Measurements from ENCODE around the gene VIL1.

VIL1 gene

DNA sequence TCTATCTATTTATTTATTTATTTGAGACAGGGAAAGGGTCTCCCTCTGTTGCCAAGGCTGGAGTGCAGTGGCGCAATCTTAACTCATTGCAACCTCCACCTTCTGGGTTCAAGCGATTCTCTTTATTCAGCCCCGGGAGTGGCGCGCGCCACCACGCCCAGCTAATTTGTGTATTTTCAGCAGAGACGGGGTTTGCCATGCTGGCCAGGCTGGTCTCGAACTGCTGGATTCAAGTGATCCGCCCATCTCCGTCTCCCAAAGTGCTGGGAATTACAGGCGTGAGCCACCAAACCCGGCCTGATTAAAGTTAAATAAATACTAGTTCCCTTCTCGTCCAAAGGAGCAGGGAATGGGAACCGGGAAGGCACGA, 23.5 kb upstream of the VIL1 start:
- no peak for DNase-seq

DNA sequence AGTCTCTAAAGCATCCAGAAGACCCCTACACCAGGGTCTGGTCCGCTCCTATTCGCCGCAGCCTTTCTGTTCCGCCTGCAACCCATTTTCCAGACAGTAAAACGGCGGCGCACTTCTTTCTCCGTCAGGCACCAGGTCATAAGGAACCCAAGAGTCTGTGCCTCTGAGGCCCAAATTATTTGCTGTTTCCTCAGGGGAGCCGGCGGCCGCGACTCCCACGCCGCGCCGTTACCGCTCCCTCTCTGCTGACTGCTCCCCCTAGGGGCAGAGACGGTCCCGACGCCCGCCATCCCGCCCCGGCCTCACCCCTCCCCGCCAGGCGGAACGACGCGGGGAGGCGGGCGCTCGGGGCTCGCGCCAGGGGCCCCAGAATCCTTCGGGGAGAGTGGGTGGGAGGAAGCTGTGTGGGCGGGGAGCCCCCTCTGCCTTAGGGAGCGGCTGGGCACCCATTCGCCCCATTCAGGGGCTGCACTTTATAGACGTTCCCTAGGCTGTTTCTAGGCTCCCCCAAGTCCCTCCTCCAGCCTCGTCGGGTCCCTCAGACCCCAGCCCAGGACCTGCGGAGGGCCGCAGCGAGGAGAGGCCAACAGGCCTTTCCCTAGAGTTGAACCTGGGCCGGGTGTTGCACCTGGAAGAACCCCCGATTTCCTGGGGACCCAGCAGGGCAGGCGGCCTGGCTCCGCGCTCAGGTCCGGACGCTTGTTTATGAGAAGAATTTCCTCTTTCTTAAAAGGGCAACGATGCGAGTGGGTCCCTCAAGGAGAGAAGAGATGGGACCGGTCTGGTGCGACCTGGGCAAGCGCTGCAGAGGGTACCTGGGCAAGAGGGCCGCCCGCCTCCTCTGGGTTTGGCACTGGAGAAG, 22.9 kb upstream of the VIL1 start:
- peak; percentile 95 for DNase-seq

DNA sequence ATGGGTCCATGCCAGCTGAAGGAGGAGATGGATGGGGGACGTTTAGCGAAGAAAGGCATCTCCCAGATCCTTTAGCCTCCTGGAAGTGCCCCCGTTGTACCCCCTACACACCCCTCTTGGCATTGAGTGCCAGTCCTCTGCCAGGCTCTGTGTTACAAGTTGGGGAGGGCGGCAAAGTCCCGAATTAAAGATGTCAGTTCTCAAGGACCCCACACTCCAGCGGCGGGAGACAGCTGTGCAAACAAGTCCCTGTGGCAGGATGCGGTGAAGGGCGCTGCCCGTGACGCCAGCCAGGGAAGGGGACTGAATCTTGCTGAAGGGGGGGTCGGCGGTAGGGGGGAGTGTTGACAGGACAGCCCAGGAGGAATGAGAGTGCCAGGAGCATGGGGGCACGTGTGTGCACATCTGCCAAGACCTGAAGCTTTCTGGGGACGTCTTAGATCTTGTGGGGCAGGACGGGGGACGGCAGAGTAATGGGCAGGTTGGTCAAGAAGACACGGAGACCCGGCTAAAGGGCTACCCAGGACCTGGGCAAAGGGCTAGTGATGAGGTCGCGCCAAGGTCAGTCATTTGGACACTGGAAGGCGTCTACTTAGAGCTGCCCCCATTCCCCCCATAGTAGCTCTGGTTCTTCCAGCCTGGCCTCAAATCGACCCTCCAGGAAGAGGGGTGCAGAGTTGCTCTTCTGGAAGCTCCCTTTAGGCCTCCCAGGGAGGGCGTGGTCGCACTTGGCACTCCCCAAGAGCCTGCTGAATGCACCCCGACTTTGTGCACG, 22.0 kb upstream of the VIL1 start:
- DNase-seq, result peak; percentile 83

DNA sequence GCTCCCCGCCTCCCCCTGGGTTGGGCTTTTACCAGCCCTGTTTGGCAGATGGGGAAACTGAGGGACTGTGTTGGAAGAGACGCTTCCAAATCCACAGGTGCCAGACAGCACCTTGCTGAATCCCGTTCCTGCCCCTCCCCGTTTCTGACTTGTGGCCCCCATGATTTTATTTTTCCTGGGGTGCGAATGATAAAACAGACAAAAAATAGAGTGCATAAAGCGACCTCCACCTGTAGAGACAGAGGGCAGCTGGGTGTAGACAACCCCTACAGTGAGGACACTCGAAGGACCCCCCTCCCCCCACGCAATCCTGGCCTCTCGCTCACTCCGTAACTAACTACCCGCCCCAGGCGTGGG, 21.5 kb upstream of the VIL1 start:
- DNase-seq, result peak; percentile 34

DNA sequence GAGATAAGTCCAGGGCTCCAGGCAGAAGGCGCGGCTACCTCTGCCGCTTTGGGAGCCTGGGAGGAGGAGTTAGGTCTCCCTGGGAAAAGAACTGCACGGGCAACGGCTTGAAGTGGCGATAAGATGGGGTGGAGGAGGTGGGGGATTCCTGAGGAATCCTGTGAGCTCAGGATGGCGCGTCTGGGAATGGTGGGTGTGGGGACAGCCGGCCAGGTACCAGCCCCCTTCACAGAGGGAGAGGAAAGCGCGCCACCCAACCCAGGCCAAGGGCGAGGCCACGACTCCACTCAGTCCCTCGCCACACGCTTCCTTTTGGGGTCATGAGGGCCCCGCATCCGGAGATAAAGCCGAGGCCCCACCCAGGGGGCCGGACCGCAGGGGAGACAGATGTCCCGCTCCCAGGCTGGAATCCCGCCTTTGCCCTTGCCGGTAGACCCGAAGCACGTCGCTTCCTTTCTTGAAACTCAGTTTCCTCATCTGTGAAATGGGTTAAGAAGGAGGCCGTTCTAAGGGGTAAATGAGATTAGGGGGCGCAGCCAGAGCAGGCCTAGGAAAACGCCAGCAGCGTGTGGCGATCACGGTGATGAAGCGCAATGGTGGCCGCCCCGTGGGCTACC, 21.0 kb upstream of the VIL1 start:
- peak; percentile 62 for DNase-seq

DNA sequence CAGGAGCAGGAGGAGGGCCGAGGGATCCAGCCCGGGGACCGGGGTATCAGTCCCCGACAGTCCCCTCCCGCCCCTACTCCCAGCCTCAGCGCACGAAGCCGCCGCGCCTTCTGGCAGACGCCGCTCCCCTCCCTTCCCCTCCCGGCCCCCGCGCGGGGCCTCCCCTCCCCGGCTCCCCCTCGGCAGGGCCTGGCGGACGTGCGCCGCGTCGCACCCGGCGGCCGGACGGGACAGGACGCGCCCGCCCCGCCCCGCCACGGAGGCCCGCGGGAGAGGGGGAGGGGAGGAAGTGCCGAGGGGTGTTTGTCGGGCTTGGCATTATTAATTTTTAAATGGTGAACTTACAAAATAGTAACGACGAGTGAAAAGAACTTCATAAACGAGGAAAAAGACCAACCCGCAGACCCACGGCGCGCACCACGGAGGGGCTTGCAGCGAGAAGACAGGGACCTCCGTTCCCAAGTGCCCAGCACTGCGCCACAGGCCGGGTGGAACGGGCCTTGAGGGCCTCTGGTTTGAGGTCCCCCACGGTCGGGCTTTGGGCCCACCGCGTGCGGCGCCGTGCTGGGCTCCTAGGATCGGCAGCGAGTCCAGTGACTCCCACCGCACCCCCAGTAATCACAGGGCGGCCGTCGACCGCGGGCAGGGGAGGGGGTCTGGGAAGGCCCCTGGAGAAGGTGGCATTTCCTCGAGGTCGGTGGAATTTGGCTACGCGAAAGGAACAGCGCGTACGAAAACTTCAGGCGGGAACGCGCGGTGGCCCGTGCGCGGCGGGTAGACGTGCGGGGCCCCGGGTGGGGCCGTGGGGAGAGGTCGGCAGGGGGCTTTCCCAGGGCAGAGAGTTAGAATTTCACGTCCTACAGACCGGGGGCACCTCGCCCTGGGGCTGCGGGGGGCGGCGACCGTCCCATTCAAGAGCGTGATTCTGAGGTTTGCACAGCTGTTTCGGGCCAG, 20.2 kb upstream of the VIL1 start:
- DNase-seq, result peak; percentile 76

DNA sequence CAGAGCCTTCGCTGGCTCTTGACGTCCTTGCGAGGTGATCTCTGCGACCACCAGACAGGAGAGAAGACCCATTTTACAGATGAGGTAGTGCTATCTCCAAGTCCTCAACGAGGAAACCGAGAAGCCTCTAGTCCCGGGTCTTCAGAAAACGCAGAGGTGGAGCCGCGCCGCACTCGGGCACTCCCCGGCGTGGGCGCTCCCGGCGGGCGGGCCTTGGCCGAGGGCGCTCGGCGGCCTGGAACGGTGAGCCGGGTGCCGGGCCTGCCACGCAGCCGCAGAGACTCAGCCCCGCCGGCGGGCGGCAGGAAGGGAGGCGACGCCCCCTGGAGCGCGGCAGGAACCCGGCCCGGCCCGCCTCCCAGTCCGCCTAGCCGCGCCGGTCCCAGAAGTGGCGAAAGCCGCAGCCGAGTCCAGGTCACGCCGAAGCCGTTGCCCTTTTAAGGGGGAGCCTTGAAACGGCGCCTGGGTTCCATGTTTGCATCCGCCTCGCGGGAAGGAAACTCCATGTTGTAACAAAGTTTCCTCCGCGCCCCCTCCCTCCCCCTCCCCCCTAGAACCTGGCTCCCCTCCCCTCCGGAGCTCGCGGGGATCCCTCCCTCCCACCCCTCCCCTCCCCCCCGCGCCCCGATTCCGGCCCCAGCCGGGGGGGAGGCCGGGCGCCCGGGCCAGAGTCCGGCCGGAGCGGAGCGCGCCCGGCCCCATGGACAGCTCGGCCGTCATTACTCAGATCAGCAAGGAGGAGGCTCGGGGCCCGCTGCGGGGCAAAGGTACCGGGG, 19.3 kb upstream of the VIL1 start, which contains the start of gene CTDSP1:
Gene CTDSP1, plus strand, starts transcription at position 478 of the 776 bp plus-strand sequence. Its CDS starts 223 bp downstream, at position 701.
- peak; percentile 93 for DNase-seq

DNA sequence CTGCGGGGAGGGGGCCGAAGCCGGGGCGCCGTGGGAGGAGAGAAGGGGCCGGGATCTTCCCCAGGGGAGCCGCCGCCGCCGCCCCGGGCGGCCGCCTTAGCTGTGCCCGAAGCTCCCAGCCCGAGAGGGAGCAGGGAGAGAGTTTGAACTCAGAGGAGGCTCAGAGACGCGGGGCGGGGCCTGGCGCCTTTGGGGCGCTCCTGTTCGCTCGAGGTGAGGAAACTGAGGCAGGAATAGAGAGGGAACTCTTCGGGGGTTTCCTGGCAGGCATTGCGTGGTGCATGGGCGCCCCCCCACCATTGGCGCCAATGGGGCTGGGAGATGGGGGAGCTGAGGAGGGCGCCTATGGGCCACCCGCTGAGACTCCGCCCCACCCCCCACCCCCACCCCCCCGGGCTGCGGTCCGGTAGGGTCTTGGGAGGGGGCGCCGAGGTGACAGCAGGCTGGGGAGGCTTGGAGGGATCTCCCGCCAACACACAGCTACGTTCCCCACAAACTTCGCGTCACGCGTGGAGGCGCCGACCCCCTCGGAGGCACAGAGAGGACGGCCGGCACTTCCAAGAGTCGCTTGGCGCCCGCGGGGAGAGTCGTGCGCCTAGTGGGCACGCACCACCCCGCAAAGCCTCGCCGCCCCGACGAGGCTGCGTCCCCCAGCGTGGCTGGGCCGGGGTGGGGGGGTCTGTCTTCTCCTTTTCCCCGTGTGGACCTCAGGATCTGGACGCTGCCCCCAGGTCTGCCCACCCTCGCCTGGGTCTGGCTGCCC, 18.6 kb upstream of the VIL1 start:
- DNase-seq, result peak; percentile 56

DNA sequence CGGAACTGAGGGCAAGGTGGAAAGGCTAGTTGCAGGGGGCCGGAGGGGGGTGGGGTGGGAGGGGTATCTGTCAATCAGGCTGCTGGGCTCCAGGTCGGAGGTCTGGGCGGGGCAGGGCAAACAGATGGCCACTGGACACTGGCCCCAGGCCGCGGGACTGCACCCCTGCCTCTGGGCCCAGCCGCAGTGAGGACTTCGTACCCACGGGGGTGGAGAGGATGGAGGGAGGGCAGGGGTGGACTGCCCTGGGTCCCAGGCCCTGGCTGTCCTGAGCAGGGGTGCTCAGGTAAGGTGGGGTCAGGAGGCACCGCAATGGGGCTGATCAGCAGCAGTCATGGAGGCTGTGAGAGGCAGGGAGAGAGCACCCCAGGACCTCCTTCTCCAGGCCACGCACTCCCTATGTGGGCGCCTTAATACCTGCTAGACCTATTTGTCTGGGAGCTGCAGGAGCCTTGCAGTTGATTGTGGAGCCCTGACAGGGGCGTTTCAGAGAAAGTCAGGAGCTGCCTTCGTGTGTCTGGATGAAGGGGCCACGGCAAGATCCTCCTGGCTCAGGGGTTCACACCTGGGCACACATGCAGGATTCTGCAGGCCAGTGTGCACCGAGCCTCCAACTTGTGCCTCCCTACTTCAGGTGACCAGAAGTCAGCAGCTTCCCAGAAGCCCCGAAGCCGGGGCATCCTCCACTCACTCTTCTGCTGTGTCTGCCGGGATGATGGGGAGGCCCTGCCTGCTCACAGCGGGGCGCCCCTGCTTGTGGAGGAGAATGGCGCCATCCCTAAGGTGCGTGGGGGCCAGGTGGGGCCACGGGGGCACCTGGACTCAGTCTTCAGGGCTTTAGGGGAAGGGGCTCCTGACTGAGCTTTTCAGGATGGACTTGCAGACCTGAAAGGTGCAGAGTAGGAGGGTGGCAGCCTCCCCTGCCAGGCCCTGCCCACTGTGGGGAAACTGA, 17.7 kb upstream of the VIL1 start:
- peak; percentile 17 for DNase-seq

DNA sequence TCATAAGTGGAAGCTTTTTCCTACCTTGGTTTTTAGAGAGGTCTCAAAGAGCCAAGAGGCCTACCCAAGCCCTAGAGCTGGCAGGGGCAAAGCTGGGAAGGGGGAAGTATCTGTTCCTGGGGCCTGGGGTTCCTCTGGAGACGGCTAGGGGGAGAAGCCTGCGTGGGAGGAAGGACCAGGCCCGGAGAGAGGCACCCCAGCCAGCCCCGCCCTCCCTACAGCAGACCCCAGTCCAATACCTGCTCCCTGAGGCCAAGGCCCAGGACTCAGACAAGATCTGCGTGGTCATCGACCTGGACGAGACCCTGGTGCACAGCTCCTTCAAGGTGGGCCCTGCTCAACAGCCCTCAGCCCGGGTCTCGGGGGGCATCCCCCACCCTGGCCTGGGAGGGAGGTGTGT, 17.0 kb upstream of the VIL1 start:
- DNase-seq, result no peak

DNA sequence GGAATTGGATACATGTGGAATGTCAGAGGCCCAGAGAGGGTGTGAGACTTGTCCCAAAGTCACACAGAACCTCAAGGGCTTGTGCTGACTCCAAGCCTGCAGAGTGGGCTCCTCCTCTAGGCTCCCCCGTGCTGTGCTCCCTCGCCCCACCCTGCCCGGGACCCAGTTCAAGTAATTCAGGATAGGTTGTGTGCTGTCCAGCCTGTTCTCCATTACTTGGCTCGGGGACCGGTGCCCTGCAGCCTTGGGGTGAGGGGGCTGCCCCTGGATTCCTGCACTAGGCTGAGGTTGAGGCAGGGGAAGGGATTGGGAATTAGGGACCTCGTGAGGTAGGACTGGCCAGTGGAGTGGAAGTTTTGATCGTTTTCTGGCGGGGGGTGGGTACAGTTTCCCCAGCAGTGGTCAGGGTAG, 16.4 kb upstream of the VIL1 start:
- DNase-seq, result no peak

DNA sequence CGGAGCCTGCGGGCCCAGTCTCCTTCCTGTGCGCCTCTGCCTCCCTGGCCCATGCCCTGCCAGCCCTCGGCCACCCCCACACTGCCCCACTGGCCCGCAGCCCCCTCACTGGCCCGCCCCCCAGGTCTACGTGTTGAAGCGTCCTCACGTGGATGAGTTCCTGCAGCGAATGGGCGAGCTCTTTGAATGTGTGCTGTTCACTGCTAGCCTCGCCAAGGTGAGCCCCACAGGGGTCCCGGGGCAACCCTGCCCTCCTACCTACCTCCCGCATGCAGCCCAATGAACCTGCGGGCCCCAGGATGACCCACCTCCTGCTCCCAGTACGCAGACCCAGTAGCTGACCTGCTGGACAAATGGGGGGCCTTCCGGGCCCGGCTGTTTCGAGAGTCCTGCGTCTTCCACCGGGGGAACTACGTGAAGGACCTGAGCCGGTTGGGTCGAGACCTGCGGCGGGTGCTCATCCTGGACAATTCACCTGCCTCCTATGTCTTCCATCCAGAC, 16.0 kb upstream of the VIL1 start:
- no peak for DNase-seq

DNA sequence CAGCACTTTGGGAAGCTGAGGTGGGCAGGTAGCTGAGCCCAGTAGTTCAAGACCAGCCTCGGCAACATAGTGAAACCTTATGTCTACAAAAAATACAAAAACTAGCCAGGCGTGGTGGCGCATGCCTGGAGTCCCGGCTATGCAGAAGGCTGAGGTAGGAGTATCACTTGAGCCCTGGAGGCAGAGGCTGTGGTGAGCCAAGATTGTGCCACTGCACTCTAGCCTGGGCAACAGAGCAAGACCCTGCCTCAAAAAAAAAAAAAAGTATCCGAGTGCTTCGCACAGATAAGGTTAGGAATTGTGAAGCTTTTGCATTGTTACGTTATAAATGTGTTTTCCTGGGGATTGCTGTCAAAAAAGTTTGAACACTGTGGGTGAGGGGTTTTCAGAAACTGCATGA, 15.1 kb upstream of the VIL1 start:
- DNase-seq, result no peak

DNA sequence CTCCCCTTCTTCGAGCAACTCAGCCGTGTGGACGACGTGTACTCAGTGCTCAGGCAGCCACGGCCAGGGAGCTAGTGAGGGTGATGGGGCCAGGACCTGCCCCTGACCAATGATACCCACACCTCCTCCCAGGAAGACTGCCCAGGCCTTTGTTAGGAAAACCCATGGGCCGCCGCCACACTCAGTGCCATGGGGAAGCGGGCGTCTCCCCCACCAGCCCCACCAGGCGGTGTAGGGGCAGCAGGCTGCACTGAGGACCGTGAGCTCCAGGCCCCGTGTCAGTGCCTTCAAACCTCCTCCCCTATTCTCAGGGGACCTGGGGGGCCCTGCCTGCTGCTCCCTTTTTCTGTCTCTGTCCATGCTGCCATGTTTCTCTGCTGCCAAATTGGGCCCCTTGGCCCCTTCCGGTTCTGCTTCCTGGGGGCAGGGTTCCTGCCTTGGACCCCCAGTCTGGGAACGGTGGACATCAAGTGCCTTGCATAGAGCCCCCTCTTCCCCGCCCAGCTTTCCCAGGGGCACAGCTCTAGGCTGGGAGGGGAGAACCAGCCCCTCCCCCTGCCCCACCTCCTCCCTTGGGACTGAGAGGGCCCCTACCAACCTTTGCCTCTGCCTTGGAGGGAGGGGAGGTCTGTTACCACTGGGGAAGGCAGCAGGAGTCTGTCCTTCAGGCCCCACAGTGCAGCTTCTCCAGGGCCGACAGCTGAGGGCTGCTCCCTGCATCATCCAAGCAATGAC, 14.4 kb upstream of the VIL1 start:
- DNase-seq, result no peak

DNA sequence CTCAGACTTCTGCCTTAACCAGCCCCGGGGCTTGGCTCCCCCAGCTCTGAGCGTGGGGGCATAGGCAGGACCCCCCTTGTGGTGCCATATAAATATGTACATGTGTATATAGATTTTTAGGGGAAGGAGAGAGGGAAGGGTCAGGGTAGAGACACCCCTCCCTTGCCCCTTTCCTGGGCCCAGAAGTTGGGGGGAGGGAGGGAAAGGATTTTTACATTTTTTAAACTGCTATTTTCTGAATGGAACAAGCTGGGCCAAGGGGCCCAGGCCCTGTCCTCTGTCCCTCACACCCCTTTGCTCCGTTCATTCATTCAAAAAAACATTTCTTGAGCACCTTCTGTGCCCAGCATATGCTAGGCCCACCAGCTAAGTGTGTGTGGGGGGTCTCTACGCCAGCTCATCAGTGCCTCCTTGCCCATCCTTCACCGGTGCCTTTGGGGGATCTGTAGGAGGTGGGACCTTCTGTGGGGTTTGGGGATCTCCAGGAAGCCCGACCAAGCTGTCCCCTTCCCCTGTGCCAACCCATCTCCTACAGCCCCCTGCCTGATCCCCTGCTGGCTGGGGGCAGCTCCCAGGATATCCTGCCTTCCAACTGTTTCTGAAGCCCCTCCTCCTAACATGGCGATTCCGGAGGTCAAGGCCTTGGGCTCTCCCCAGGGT, 13.7 kb upstream of the VIL1 start:
- DNase-seq, result no peak

DNA sequence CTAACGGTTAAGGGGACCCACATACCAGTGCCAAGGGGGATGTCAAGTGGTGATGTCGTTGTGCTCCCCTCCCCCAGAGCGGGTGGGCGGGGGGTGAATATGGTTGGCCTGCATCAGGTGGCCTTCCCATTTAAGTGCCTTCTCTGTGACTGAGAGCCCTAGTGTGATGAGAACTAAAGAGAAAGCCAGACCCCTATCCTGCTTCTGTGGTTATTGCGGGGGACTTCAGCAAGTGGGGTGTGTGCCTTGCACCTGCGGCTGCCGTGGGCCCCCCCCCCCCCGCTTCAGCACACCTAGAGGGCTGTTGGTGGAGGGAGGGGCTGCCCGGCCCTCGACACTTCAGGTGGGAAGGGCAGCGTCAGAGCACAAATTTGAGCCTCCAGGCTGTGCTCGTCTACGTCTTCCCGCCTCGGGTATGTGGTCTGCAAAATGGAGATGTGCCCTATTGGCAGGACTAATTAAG, 13.1 kb upstream of the VIL1 start:
- no peak for DNase-seq

DNA sequence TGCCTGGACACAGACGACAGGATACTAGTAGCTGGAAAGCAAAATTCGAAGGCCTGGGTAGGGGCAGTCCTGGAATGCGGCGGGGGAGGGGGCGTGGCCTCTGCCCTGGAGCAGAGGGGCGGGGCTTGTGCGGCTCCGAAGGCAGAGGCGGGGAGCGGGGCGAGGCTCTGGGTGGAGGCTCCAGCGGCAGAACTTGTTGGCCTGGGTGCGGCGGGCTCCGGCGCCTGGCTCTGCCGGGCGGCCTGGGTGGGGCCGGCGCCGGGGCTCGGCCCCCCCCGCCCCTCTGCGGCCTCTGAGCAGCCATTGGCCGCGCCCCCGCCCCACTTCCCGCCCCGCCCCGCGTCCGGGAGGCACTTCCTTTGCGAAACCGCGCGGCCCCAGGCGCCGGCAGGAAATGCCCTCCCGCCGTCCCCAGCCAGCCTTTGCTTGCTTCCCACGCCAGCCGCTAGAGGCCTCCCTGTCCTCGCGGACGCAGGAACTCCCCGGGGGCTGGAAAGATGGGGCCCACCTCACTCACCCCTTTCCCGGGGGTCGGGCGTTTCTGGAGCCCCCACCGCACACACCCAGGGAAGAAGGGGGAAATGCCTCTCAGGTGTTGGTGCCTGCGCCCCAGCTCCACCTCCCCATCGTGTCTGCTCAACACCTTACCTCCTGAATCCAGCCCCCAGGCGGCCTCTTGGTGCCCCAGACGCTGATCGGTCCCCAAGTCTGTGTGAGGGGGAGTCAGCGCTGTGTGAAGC, 12.5 kb upstream of the VIL1 start:
- peak; percentile 98 for DNase-seq
